BE2C (cell line): ENCODE results near the gene PLEK.

ENCODE experiments used
- DNase-seq: peaks from one replicate; pipeline ENCODE4 v3.0.0-alpha.2; 2020
- H3K27me3 ChIP-seq: fragments of 250-450 bp; sonication (Bioruptor Pico); 2 replicates; pipeline ENCODE4 v1.5.1; 2020; ENCODE audit warnings: mild to moderate bottlenecking
- H3K36me3 ChIP-seq: fragments of 250-450 bp; sonication (Bioruptor Pico); 2 replicates; pipeline ENCODE4 v1.5.1; 2020; ENCODE audit warnings: mild to moderate bottlenecking
- H3K4me1 ChIP-seq: fragments of 250-450 bp; sonication (Bioruptor Pico); 2 replicates; pipeline ENCODE4 v1.5.1; 2020
- H3K4me3 ChIP-seq: 2 replicates; pipeline ENCODE4 v1.5.1; 2011; ENCODE audit warnings: low read depth, low read length
- H3K9me3 ChIP-seq: fragments of 250-450 bp; sonication (Bioruptor Pico); 2 replicates; pipeline ENCODE4 v1.5.1; 2020
- TF ChIP-seq, protein P1 (sequence below): IDR thresholded peaks from 2 replicates; pipeline ENCODE4 v1.5.1; 2012; ENCODE audit warnings: mild to moderate bottlenecking, low read depth, low read length

PLEK gene

DNA sequence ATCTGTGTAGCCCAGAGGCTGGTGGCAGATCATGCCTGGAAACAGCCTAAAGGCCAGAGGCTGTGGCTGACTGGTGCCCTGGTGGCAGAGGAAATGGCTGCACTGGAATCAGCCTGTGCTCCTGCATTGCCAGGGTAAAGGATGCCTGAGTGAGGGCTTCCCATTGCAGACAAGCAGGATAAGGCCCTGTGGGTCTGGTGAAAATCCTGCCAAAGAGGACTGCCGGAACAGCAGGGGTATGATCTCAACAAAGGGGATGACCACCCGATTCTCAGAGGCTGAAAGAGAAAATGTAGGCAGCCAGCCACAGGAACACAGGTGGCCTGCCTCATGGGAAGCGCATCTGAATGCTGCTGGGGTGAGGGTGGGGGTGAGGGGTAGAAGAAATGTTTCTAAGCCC lies 53.8 kb downstream of the PLEK start:
- Histone ChIP-seq H3K4me3 (no peak overlapping the region), H3K9me3 (no peaks in the 10 kb centered on the region), H3K36me3 (no peaks in the 10 kb centered on the region), H3K27me3 (no peaks in the 10 kb centered on the region), H3K4me1 (no peaks in the 10 kb centered on the region)
- no peak for DNase-seq
- TF ChIP-seq, protein P1, sequence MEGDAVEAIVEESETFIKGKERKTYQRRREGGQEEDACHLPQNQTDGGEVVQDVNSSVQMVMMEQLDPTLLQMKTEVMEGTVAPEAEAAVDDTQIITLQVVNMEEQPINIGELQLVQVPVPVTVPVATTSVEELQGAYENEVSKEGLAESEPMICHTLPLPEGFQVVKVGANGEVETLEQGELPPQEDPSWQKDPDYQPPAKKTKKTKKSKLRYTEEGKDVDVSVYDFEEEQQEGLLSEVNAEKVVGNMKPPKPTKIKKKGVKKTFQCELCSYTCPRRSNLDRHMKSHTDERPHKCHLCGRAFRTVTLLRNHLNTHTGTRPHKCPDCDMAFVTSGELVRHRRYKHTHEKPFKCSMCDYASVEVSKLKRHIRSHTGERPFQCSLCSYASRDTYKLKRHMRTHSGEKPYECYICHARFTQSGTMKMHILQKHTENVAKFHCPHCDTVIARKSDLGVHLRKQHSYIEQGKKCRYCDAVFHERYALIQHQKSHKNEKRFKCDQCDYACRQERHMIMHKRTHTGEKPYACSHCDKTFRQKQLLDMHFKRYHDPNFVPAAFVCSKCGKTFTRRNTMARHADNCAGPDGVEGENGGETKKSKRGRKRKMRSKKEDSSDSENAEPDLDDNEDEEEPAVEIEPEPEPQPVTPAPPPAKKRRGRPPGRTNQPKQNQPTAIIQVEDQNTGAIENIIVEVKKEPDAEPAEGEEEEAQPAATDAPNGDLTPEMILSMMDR = no peak

DNA sequence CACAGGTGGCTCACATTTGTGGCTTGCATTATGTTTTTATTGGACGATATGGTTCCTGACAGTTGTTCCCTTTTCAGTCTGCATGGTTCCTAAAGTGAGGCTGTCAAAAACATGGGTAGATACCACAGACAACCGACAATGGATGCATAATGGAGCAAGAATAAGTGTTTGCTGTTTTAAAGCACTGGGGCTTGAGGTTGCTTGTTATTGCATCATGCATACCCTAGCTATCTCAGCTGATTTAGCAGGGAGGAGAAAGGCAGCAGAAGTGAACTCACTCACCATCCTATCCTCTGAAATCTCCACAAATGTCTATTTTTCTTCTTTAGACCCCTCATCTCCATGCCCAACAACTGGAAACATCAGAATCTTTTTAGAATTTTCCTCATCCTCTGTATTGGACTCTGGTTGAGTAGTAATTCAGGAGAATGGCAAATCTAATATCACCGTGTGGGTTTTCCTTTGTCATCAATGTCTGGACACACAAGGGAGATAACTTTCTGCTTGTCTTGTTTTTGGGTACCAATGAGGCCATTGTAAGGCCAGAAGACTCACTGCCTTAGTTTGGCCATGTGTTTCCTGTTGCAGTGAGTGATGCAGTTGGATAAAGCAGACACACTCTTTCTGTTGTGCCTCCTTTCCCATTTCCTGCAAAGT lies 55.3 kb downstream of the PLEK start:
- DNase-seq = no peak
- Histone ChIP-seq H3K4me1 (no peaks in the 10 kb centered on the region), H3K9me3 (no peaks in the 10 kb centered on the region), H3K36me3 (no peaks in the 10 kb centered on the region), H3K4me3 (no peak overlapping the region), H3K27me3 (no peaks in the 10 kb centered on the region)
- TF ChIP-seq, protein P1 = no peak

GRCh38 chr2:68423966-68424650 lies 59.0 kb downstream of the PLEK start:
- no peaks in the 10 kb centered on the region for H3K36me3 ChIP-seq
- TF ChIP-seq, protein P1 = no peak
- DNase-seq = no peak
- no peaks in the 10 kb centered on the region for H3K9me3 ChIP-seq
- H3K4me3 ChIP-seq = no peak overlapping the region
- no peaks in the 10 kb centered on the region for H3K4me1 ChIP-seq
- no peaks in the 10 kb centered on the region for H3K27me3 ChIP-seq

DNA sequence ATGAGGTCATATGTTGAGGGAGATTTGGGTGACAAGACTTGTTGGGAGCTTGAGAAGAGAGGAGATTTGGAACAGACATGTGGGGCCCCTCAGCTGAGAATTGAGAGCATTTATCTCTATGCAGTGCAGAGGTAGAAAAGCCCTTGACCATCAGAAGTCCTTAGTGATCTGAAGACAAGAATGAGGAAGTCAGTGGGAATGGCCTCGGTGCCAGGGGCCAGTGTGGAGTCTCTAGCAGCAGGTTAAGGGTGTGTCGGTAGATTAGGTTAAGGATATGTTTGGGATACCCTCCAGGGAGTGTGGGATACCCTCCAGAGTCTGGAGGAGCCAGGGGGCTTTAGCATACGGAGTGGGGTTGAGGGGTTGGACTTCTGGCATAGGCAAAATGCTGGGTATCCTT lies 60.4 kb downstream of the PLEK start:
- Histone ChIP-seq H3K4me3 (no peak overlapping the region), H3K4me1 (no peaks in the 10 kb centered on the region), H3K27me3 (no peaks in the 10 kb centered on the region), H3K9me3 (no peaks in the 10 kb centered on the region), H3K36me3 (no peaks in the 10 kb centered on the region)
- TF ChIP-seq, protein P1 = no peak
- no peak for DNase-seq

- H3K4me3 ChIP-seq = no peak overlapping the region
- TF ChIP-seq, protein P1 = no peak
- no peaks in the 10 kb centered on the region for H3K36me3 ChIP-seq
- no peaks in the 10 kb centered on the region for H3K27me3 ChIP-seq
- H3K9me3 ChIP-seq = no peaks in the 10 kb centered on the region
- DNase-seq = no peak
- no peaks in the 10 kb centered on the region for H3K4me1 ChIP-seq
These were observed 61.4 kb downstream of the PLEK start for GRCh38 chr2:68426446-68426845.
